H1 (cell line): ENCODE measurements around the gene DEPDC4. TPM values are rescaled to one million over a fixed set of nuclear protein-coding genes. Genes with fewer than 3 reads are reported as not detected.

Experiments
- CTCF ChIA-PET: fragments of 300-600 bp; sonication (Branson Sonifier 250); formaldehyde crosslinking; loops from one replicate; lab custom pipeline; 2021; ENCODE audit not compliant: partially characterized antibody; lab: Charles Lee
- POLR2A ChIA-PET: fragments of 300-600 bp; sonication (Branson Sonifier 250); formaldehyde crosslinking; loops from one replicate; lab custom pipeline; 2021; ENCODE audit warnings: inconsistent platforms; ENCODE audit not compliant: partially characterized antibody; lab: Charles Lee
- DNase-seq, 2 experiments: peaks; one replicate each; pipeline versions ENCODE4 v3.0.0 to v3.0.0-alpha.2; 2010 to 2022; ENCODE audit warnings: low spot score in 2 of 2, low read depth in 1 of 2, mixed read lengths in 1 of 2
- FAIRE-seq: peaks from 2 replicates; lab custom pipeline; 2011; peaks lifted over from hg19 to GRCh38; lab: Jason Lieb, UNC
- H2AFZ ChIP-seq: 2 replicates; pipeline ENCODE4 v1.8.1; 2012; ENCODE audit warnings: low read length, inconsistent platforms
- H2AK5ac ChIP-seq: 2 replicates; pipeline ENCODE4 v1.6.1; 2013; ENCODE audit warnings: low read depth, low read length
- H2BK120ac ChIP-seq: replicated peaks from 2 replicates; pipeline ENCODE3; 2013; ENCODE audit warnings: low read depth, low read length, inconsistent platforms
- H2BK12ac ChIP-seq: 2 replicates; pipeline ENCODE4 v1.6.1; 2013; ENCODE audit warnings: low read depth, low read length
- H2BK15ac ChIP-seq: 2 replicates; pipeline ENCODE4 v1.6.1; 2013; ENCODE audit warnings: low read length
- H2BK20ac ChIP-seq: 2 replicates; pipeline ENCODE4 v1.6.1; 2013; ENCODE audit warnings: low read length
- H2BK5ac ChIP-seq: 2 replicates; pipeline ENCODE4 v1.6.1; 2013; ENCODE audit warnings: low read depth, low read length
- H3K14ac ChIP-seq: 2 replicates; pipeline ENCODE4 v1.6.1; 2013; ENCODE audit warnings: inconsistent platforms; ENCODE audit not compliant: insufficient read length
- H3K18ac ChIP-seq: 2 replicates; pipeline ENCODE4 v1.6.1; 2013; ENCODE audit warnings: low read length; ENCODE audit errors: extremely low read depth
- H3K23ac ChIP-seq: 2 replicates; pipeline ENCODE4 v1.6.1; 2013; ENCODE audit warnings: inconsistent platforms; ENCODE audit not compliant: insufficient read length
- H3K23me2 ChIP-seq: 2 replicates; pipeline ENCODE4 v1.6.1; 2013; ENCODE audit warnings: low read depth, low read length
- H3K27ac ChIP-seq: 2 replicates; pipeline ENCODE4 v1.6.1; 2011; ENCODE audit warnings: low read depth, low read length, inconsistent platforms
- H3K27me3 ChIP-seq, 4 experiments: replicated peaks in 1 of 4; 1 replicate in 1 of 4; 2 replicates in 3 of 4; pipeline versions ENCODE4 v1.6.1 to v1.8.1; 2011 to 2013; ENCODE audit warnings: low read length in 3 of 4, mild to moderate bottlenecking in 3 of 4, inconsistent platforms in 2 of 4, mixed read lengths in 2 of 4, moderate library complexity in 1 of 4; ENCODE audit not compliant: control insufficient read depth in 3 of 4, insufficient read depth in 3 of 4; ENCODE audit errors: extremely low read depth in 1 of 4
- H3K36me3 ChIP-seq, 4 experiments: 2 replicates each; pipeline versions ENCODE4 v1.6.1 to v1.8.1; 2011 to 2013; ENCODE audit warnings: mild to moderate bottlenecking in 4 of 4, low read length in 3 of 4, moderate library complexity in 2 of 4, control low read depth in 1 of 4, inconsistent platforms in 1 of 4; ENCODE audit not compliant: insufficient read depth in 4 of 4, control insufficient read depth in 2 of 4
- H3K4ac ChIP-seq: replicated peaks from 2 replicates; pipeline ENCODE3; 2013; ENCODE audit warnings: low read length, low read depth, mixed read lengths, inconsistent platforms; ENCODE audit not compliant: insufficient read length
- H3K4me1 ChIP-seq, 4 experiments: replicated peaks in 1 of 4; 1 replicate in 1 of 4; 2 replicates in 3 of 4; pipeline versions ENCODE4 v1.6.1 to v1.8.1; 2011 to 2013; ENCODE audit warnings: low read length in 3 of 4, inconsistent platforms in 2 of 4, mixed read lengths in 1 of 4; ENCODE audit not compliant: insufficient read depth in 4 of 4, control insufficient read depth in 3 of 4
- H3K4me2 ChIP-seq, 2 experiments: 2 replicates each; pipeline versions ENCODE4 v1.6.1 to v1.8.1; 2011 to 2013; ENCODE audit warnings: low read depth in 2 of 2, low read length in 2 of 2, control low read depth in 1 of 2, inconsistent platforms in 1 of 2, mild to moderate bottlenecking in 1 of 2; ENCODE audit not compliant: insufficient read depth in 1 of 2
- H3K4me3 ChIP-seq, 4 experiments: fragments of 200-600, 300-600 bp in 1 of 4; sonication (generic), shearing (Covaris generic), sonication (Bioruptor Twin) in 1 of 4; 2 replicates each; pipeline versions ENCODE4 v1.5.1 to v1.8.1; 2011 to 2016; ENCODE audit warnings: low read length in 4 of 4, low read depth in 3 of 4, control low read depth in 2 of 4, inconsistent platforms in 2 of 4, mild to moderate bottlenecking in 2 of 4, mixed read lengths in 1 of 4, moderate library complexity in 1 of 4; ENCODE audit not compliant: insufficient read depth in 2 of 4; ENCODE audit errors: extremely low read depth in 1 of 4
- H3K56ac ChIP-seq: replicated peaks from 2 replicates; pipeline ENCODE3; 2013; ENCODE audit warnings: low read depth, mild to moderate bottlenecking, mixed read lengths, low read length, inconsistent platforms; ENCODE audit not compliant: insufficient read length
- H3K79me1 ChIP-seq: 2 replicates; pipeline ENCODE4 v1.6.1; 2013; ENCODE audit warnings: low read depth, low read length, control low read depth
- H3K79me2 ChIP-seq, 2 experiments: 2 replicates each; pipeline versions ENCODE4 v1.6.1 to v1.8.1; 2012 to 2013; ENCODE audit warnings: low read length in 2 of 2, mild to moderate bottlenecking in 2 of 2, inconsistent platforms in 1 of 2; ENCODE audit not compliant: insufficient read depth in 2 of 2, control insufficient read depth in 1 of 2
- H3K9ac ChIP-seq, 4 experiments: replicated peaks in 1 of 4; 1 replicate in 1 of 4; 2 replicates in 3 of 4; pipeline versions ENCODE4 v1.6.1 to v1.8.1; 2011 to 2013; ENCODE audit warnings: low read depth in 3 of 4, low read length in 3 of 4, control low read depth in 2 of 4, mild to moderate bottlenecking in 2 of 4, moderate library complexity in 2 of 4, inconsistent platforms in 1 of 4; ENCODE audit errors: extremely low read depth in 1 of 4
- H3K9me3 ChIP-seq, 2 experiments: 2 replicates each; pipeline versions ENCODE4 v1.6.1 to v1.8.1; 2012 to 2013; ENCODE audit warnings: mild to moderate bottlenecking in 2 of 2, moderate library complexity in 2 of 2, control low read depth in 1 of 2, inconsistent platforms in 1 of 2, low read depth in 1 of 2, low read length in 1 of 2, mixed read lengths in 1 of 2; ENCODE audit not compliant: insufficient read depth in 2 of 2
- H4K20me1 ChIP-seq, 2 experiments: replicated peaks in 1 of 2; 2 replicates each; pipeline versions ENCODE3 to v1.8.1; 2011 to 2013; ENCODE audit warnings: inconsistent platforms in 2 of 2, low read length in 2 of 2, mild to moderate bottlenecking in 1 of 2; ENCODE audit not compliant: insufficient read depth in 2 of 2, control insufficient read depth in 1 of 2
- H4K5ac ChIP-seq: 2 replicates; pipeline ENCODE4 v1.6.1; 2013; ENCODE audit warnings: low read length, low read depth, mixed read lengths, inconsistent platforms; ENCODE audit not compliant: insufficient read length
- H4K8ac ChIP-seq: 2 replicates; pipeline ENCODE4 v1.8.0; 2013; ENCODE audit warnings: mild to moderate bottlenecking, moderate library complexity, low read length, inconsistent platforms; ENCODE audit not compliant: insufficient read depth; ENCODE audit errors: extremely low read depth
- H4K91ac ChIP-seq: replicated peaks from 2 replicates; pipeline ENCODE3; 2013; ENCODE audit warnings: low read length, mixed read lengths, inconsistent platforms; ENCODE audit not compliant: insufficient read length
- ASH2L ChIP-seq: fragments of 200-600, 300-600 bp; sonication (generic); IDR thresholded peaks from one replicate; pipeline ENCODE4 v1.7.1; 2017; ENCODE audit warnings: low read length
- CBX5 ChIP-seq: fragments of 300-800, 300-1000 bp; sonication (generic); IDR thresholded peaks from 2 replicates; pipeline ENCODE4 v1.7.1; 2016; ENCODE audit warnings: antibody characterized with exemption, low read length, low read depth
- CBX8 ChIP-seq: fragments of 300-800, 300-1000 bp; sonication (generic); IDR thresholded peaks from 2 replicates; pipeline ENCODE4 v1.7.1; 2016; ENCODE audit warnings: low read depth, low read length, borderline replicate concordance
- CHD2 ChIP-seq: IDR thresholded peaks from 2 replicates; pipeline ENCODE4 v1.6.1; 2012; ENCODE audit warnings: low read length, improper control_type of control experiment
- CTBP2 ChIP-seq: IDR thresholded peaks from 2 replicates; pipeline ENCODE4 v1.7.0; 2011; ENCODE audit warnings: borderline replicate concordance, mild to moderate bottlenecking, moderate library complexity, mixed read lengths, low read length; ENCODE audit not compliant: insufficient read depth, insufficient read length
- E2F6 ChIP-seq: IDR thresholded peaks from 2 replicates; pipeline ENCODE4 v1.6.1; 2012; ENCODE audit warnings: inconsistent platforms
- EGR1 ChIP-seq: IDR thresholded peaks from 2 replicates; pipeline ENCODE4 v1.6.1; 2011; ENCODE audit warnings: low read depth, low read length, borderline replicate concordance
- KDM1A ChIP-seq: fragments of 200-600, 300-600 bp; sonication (generic); IDR thresholded peaks from 2 replicates; pipeline ENCODE4 v1.7.1; 2016; ENCODE audit warnings: mild to moderate bottlenecking, low read length, borderline replicate concordance
- MAX ChIP-seq: IDR thresholded peaks from 2 replicates; pipeline ENCODE4 v1.6.1; 2012; ENCODE audit warnings: inconsistent platforms
- NRF1 ChIP-seq: IDR thresholded peaks from 2 replicates; pipeline ENCODE4 v1.6.1; 2011; ENCODE audit warnings: mild to moderate bottlenecking, low read depth, low read length, improper control_type of control experiment
- POLR2A ChIP-seq, 2 experiments: IDR thresholded peaks; 1 replicate in 1 of 2; 2 replicates in 1 of 2; pipeline ENCODE4 v1.6.1; 2011; ENCODE audit warnings: low read depth in 2 of 2, low read length in 2 of 2, mild to moderate bottlenecking in 2 of 2; ENCODE audit errors: control extremely low read depth in 1 of 2
- POU5F1 ChIP-seq: IDR thresholded peaks from 2 replicates; pipeline ENCODE4 v1.6.1; 2011; ENCODE audit warnings: low read depth, mild to moderate bottlenecking, low read length, moderate library complexity
- SP2 ChIP-seq: IDR thresholded peaks from 2 replicates; pipeline ENCODE4 v1.6.1; 2012; ENCODE audit warnings: mild to moderate bottlenecking, low read length, inconsistent platforms
- SP4 ChIP-seq: IDR thresholded peaks from 2 replicates; pipeline ENCODE4 v1.6.1; 2012; ENCODE audit warnings: low read length, inconsistent platforms
- ZNF274 ChIP-seq: IDR thresholded peaks from 2 replicates; pipeline ENCODE4 v1.7.0; 2012; ENCODE audit warnings: low read length, borderline replicate concordance; ENCODE audit errors: extremely low read depth
- WGBS, 2 experiments: shearing (Covaris generic) in 1 of 2; methylation state at CpG; one replicate each; pipeline versions ENCODE4 v1.1.6 to v1.1.7; 2013 to 2015; ENCODE audit warnings: low lambda C conversion rate in 2 of 2, mixed read lengths in 2 of 2, inconsistent platforms in 1 of 2, low coverage in 1 of 2, missing lambda C conversion rate in 1 of 2; ENCODE audit not compliant: insufficient replicate concordance in 2 of 2, insufficient coverage in 1 of 2, insufficient read length in 1 of 2; ENCODE audit errors: extremely low coverage in 1 of 2, missing lambda C conversion rate in 1 of 2; 5-methylcytosine and 5-hydroxymethylcytosine counted together
- polyA plus RNA-seq, 7 experiments: library from polyadenylated mRNA; depleted of rRNA in 3 of 7; stranded (reverse) in 5 of 7; unstranded in 2 of 7; fragments of >200 nt in 5 of 7; fragments of 200-250 nt in 2 of 7; gene quantifications; 1 replicate in 5 of 7; 2 replicates in 1 of 7; 4 replicates in 1 of 7; pipeline versions ENCODE4 v1.2.1 to v1.2.3, GENCODE V29; 2011 to 2013; ENCODE audit warnings: missing spikeins in 2 of 7, mixed read lengths in 2 of 7
- total RNA-seq: library from RNA; stranded (reverse); fragmentation: NEBNext Ultra II Directional; extraction: Animal tissue kit (Norgen Biotek cat#: 25700); gene quantifications from 2 replicates; pipeline ENCODE4 v1.2.1, GENCODE V29; 2021

DEPDC4 gene
- total and polyA plus RNA-seq, 2 of the 8 experiments (the other 6 are each of a cell fraction or from before 2014, with no cell fraction given), result 0.80 to 3.8 TPM

- no peak overlapping the region for H3K56ac ChIP-seq
- no peak overlapping the region for H3K14ac ChIP-seq
- no peak overlapping the region for H4K8ac ChIP-seq
- no peak overlapping the region for H4K5ac ChIP-seq
- no peak overlapping the region for H3K27ac ChIP-seq
- no peak overlapping the region for H3K9ac ChIP-seq
- no peak overlapping the region for H2BK20ac ChIP-seq
- DNase-seq (no peak), FAIRE-seq (no peak)
- ChIA-PET POLR2A (no interaction called here), CTCF (no interaction called here)
- H2AK5ac ChIP-seq, result no peak overlapping the region
- H3K23me2 ChIP-seq, result no peaks in the 10 kb centered on the region; the same call in 1 of the 2 replicates
- no peaks in the 10 kb centered on the region for H4K20me1 ChIP-seq
- no peak overlapping the region for H3K18ac ChIP-seq
- 100% methylated on average over 1 of the region's 1 CpG; no CpG with 5 or more reads in 1 of the 2 experiments for WGBS, 2 experiments
- peaks cover 0 to 3% of the 10 kb centered on the region in 2 experiments; a peak in 2 of 4 replicates for H3K9me3 ChIP-seq
- no peak overlapping the region for H2BK15ac ChIP-seq
- peaks cover 0 to 28% (median 9%) of the 10 kb centered on the region in 4 experiments; a peak in 4 of 8 replicates for H3K36me3 ChIP-seq
- no peaks in the 10 kb centered on the region for H3K4me1 ChIP-seq
- H3K4me2 ChIP-seq, result no peak overlapping the region
- H3K79me2 ChIP-seq, result no peaks in the 10 kb centered on the region
- H3K4me3 ChIP-seq, result no peak overlapping the region
- H2BK5ac ChIP-seq, result no peak overlapping the region
- no peak overlapping the region for H2BK12ac ChIP-seq
- H3K79me1 ChIP-seq, result no peaks in the 10 kb centered on the region
- no peak overlapping the region for H3K23ac ChIP-seq
- no peak overlapping the region for H2AFZ ChIP-seq
- no peak overlapping the region for H4K91ac ChIP-seq
- H3K4ac ChIP-seq, result no peak overlapping the region
- H2BK120ac ChIP-seq, result no peak overlapping the region
- no peaks in the 10 kb centered on the region for H3K27me3 ChIP-seq
- TF ChIP-seq ASH2L (no peak), ZNF274 (no peak), CHD2 (no peak), CBX5 (no peak), SP4 (no peak), KDM1A (no peak), EGR1 (no peak), E2F6 (no peak), CBX8 (no peak), MAX (no peak), CTBP2 (no peak), POU5F1 (no peak), SP2 (no peak), POLR2A (IDR thresholded peaks at IDR 0.05; ENCODE audit: control extremely low read depth in 1 of 2, low read depth in 2 of 2, low read length in 2 of 2) (no peak), NRF1 (no peak)
These were observed 26.1 kb upstream of the DEPDC4 start for GRCh38 chr12:100293017-100293416.
